ENCODE data around the gene SDK1. TPM values are rescaled to one million over a fixed set of nuclear protein-coding genes. Genes with fewer than 3 reads are reported as not detected.

SDK1 gene
- total RNA-seq, 1 donor, result 0.43 TPM

GRCh38 chr7:4056552-4057288 lies 755.7 kb downstream of the SDK1 start:
- no peak for TF ChIP-seq CTCF (IDR thresholded peaks at IDR 0.05; ENCODE audit: insufficient read depth, low read depth, low read length)
- DNase-seq (ENCODE audit: low read depth), result no peak
- no peak overlapping the region for H3K4me3 ChIP-seq (ENCODE audit: low read depth, low read length)

GRCh38 chr7:4057289-4057616 lies 756.2 kb downstream of the SDK1 start:
- TF ChIP-seq CTCF (IDR thresholded peaks at IDR 0.05; ENCODE audit: insufficient read depth, low read depth, low read length), result no peak
- DNase-seq (ENCODE audit: low read depth), result no peak
- H3K4me3 ChIP-seq (ENCODE audit: low read depth, low read length), result no peak overlapping the region

GRCh38 chr7:4058158-4058557 lies 757.1 kb downstream of the SDK1 start:
- DNase-seq (ENCODE audit: low read depth), result no peak
- TF ChIP-seq CTCF (IDR thresholded peaks at IDR 0.05; ENCODE audit: insufficient read depth, low read depth, low read length), result no peak
- H3K4me3 ChIP-seq (ENCODE audit: low read depth, low read length), result no peak overlapping the region

GRCh38 chr7:4065190-4065589 lies 764.1 kb downstream of the SDK1 start:
- DNase-seq (ENCODE audit: low read depth), result peak; percentile 1
- no peak overlapping the region for H3K4me3 ChIP-seq (ENCODE audit: low read depth, low read length)
- TF ChIP-seq CTCF (IDR thresholded peaks at IDR 0.05; ENCODE audit: insufficient read depth, low read depth, low read length), result no peak

GRCh38 chr7:4066206-4066605 lies 765.2 kb downstream of the SDK1 start:
- no peak overlapping the region for H3K4me3 ChIP-seq (ENCODE audit: low read depth, low read length)
- DNase-seq (ENCODE audit: low read depth), result no peak
- no peak for TF ChIP-seq CTCF (IDR thresholded peaks at IDR 0.05; ENCODE audit: insufficient read depth, low read depth, low read length)

GRCh38 chr7:4066626-4067475 lies 765.8 kb downstream of the SDK1 start:
- no peak for TF ChIP-seq CTCF (IDR thresholded peaks at IDR 0.05; ENCODE audit: insufficient read depth, low read depth, low read length)
- DNase-seq (ENCODE audit: low read depth), result no peak
- no peak overlapping the region for H3K4me3 ChIP-seq (ENCODE audit: low read depth, low read length)
